HEK293 (cell line): Measurements from ENCODE around the gene TMEM63A.

ENCODE experiments used
- CTCF ChIA-PET: fragments of 350-600 bp; formaldehyde crosslinking; extraction: SDS; loops from one replicate; lab custom pipeline; 2021; ENCODE audit warnings: antibody characterized with exemption; lab: Yijun Ruan, JAX
- POLR2A ChIA-PET: fragments of 300-600 bp; formaldehyde crosslinking; extraction: SDS; loops from one replicate; lab custom pipeline; 2020; ENCODE audit warnings: antibody characterized with exemption, inconsistent platforms; lab: Yijun Ruan, JAX
- H3K27ac ChIP-seq: fragments of 200-500 bp; sonication (Bioruptor generic); 2 replicates; pipeline ENCODE4 v1.5.1; 2014; ENCODE audit warnings: low read depth, low read length, control low read depth, inconsistent platforms; ENCODE audit errors: extremely low read depth
- H3K36me3 ChIP-seq, 2 experiments: fragments of 200-500 bp in 1 of 2; sonication (Bioruptor generic) in 1 of 2; 1 replicate in 1 of 2; 2 replicates in 1 of 2; pipeline ENCODE4 v1.5.1; 2014 to 2017; ENCODE audit warnings: inconsistent platforms in 2 of 2, low read length in 2 of 2; ENCODE audit not compliant: control insufficient read depth in 2 of 2, insufficient read depth in 1 of 2
- H3K4me1 ChIP-seq: fragments of 200-500 bp; sonication (Bioruptor generic); 2 replicates; pipeline ENCODE4 v1.5.1; 2014; ENCODE audit warnings: mild to moderate bottlenecking, low read length, inconsistent platforms; ENCODE audit not compliant: control insufficient read depth, insufficient read depth
- H3K4me3 ChIP-seq: 2 replicates; pipeline ENCODE4 v1.5.1; 2011; ENCODE audit warnings: low read depth, mild to moderate bottlenecking, control low read depth, low read length, moderate library complexity
- H3K9me3 ChIP-seq: fragments of 200-500 bp; sonication (Bioruptor generic); 2 replicates; pipeline ENCODE4 v1.5.1; 2014; ENCODE audit warnings: low read depth, low read length, inconsistent platforms; ENCODE audit not compliant: control insufficient read depth, insufficient read depth
- GLIS1 ChIP-seq: fragments of 450-650 bp; formaldehyde crosslinking; IDR thresholded peaks from 2 replicates; pipeline ENCODE4 v1.5.1; 2016; ENCODE audit warnings: missing biosample characterization, missing genetic modification characterization
- KLF7 ChIP-seq: fragments of 450-650 bp; formaldehyde crosslinking; IDR thresholded peaks from 2 replicates; pipeline ENCODE4 v1.5.1; 2016; ENCODE audit warnings: missing biosample characterization, missing genetic modification characterization, borderline replicate concordance
- PRDM1 ChIP-seq: fragments of 450-650 bp; formaldehyde crosslinking; IDR thresholded peaks from 2 replicates; pipeline ENCODE4; 2016; ENCODE audit warnings: missing biosample characterization, missing genetic modification characterization
- SALL2 ChIP-seq: fragments of 450-650 bp; formaldehyde crosslinking; IDR thresholded peaks from 2 replicates; pipeline ENCODE4 v1.5.0; 2017; ENCODE audit warnings: missing biosample characterization, mild to moderate bottlenecking, missing genetic modification characterization, borderline replicate concordance
- SCRT1 ChIP-seq: fragments of 450-650 bp; formaldehyde crosslinking; IDR thresholded peaks from 2 replicates; pipeline ENCODE4 v1.5.1; 2016; ENCODE audit warnings: missing biosample characterization, missing genetic modification characterization, borderline replicate concordance
- YY2 ChIP-seq: fragments of 450-650 bp; formaldehyde crosslinking; IDR thresholded peaks from 2 replicates; pipeline ENCODE4 v1.5.1; 2016; ENCODE audit warnings: missing biosample characterization, missing genetic modification characterization
- ZBTB1 ChIP-seq: fragments of 450-650 bp; formaldehyde crosslinking; IDR thresholded peaks from 2 replicates; pipeline ENCODE4 v1.5.1; 2016; ENCODE audit warnings: missing biosample characterization, missing genetic modification characterization
- ZIC2 ChIP-seq: fragments of 450-650 bp; formaldehyde crosslinking; IDR thresholded peaks from 2 replicates; pipeline ENCODE4 v1.5.1; 2016; ENCODE audit warnings: missing biosample characterization, missing genetic modification characterization
- ZNF112 ChIP-seq: fragments of 450-650 bp; formaldehyde crosslinking; IDR thresholded peaks from 2 replicates; pipeline ENCODE4 v1.5.0; 2017; ENCODE audit warnings: missing biosample characterization, missing genetic modification characterization
- ZNF132 ChIP-seq: fragments of 450-650 bp; formaldehyde crosslinking; IDR thresholded peaks from 2 replicates; pipeline ENCODE4 v1.5.1; 2017; ENCODE audit warnings: missing biosample characterization, missing genetic modification characterization, borderline replicate concordance
- ZNF155 ChIP-seq: fragments of 450-650 bp; formaldehyde crosslinking; IDR thresholded peaks from 2 replicates; pipeline ENCODE4 v1.5.1; 2016; ENCODE audit warnings: missing biosample characterization, missing genetic modification characterization
- ZNF157 ChIP-seq: fragments of 450-650 bp; formaldehyde crosslinking; IDR thresholded peaks from 2 replicates; pipeline ENCODE4 v1.5.1; 2016; ENCODE audit warnings: missing biosample characterization, missing genetic modification characterization
- ZNF16 ChIP-seq: fragments of 450-650 bp; formaldehyde crosslinking; IDR thresholded peaks from 2 replicates; pipeline ENCODE4 v1.5.1; 2016; ENCODE audit warnings: low read depth, missing biosample characterization, missing genetic modification characterization
- ZNF24 ChIP-seq: fragments of 450-650 bp; formaldehyde crosslinking; IDR thresholded peaks from 2 replicates; pipeline ENCODE4 v1.5.1; 2016; ENCODE audit warnings: missing biosample characterization, missing genetic modification characterization
- ZNF302 ChIP-seq: fragments of 450-650 bp; formaldehyde crosslinking; IDR thresholded peaks from 2 replicates; pipeline ENCODE4 v1.5.1; 2016; ENCODE audit warnings: missing biosample characterization, missing genetic modification characterization, low read depth
- ZNF366 ChIP-seq: fragments of 450-650 bp; formaldehyde crosslinking; conservative IDR thresholded peaks from 2 replicates; pipeline ENCODE4 v1.5.1; 2016; ENCODE audit warnings: missing biosample characterization, missing genetic modification characterization
- ZNF394 ChIP-seq: fragments of 450-650 bp; formaldehyde crosslinking; IDR thresholded peaks from 2 replicates; pipeline ENCODE4 v1.5.1; 2016; ENCODE audit warnings: missing biosample characterization, missing genetic modification characterization, mild to moderate bottlenecking, moderate library complexity, borderline replicate concordance
- ZNF426 ChIP-seq: fragments of 450-650 bp; formaldehyde crosslinking; IDR thresholded peaks from 2 replicates; pipeline ENCODE4 v1.5.1; 2017; ENCODE audit warnings: missing biosample characterization, missing genetic modification characterization, mild to moderate bottlenecking, inconsistent platforms, moderate library complexity
- ZNF530 ChIP-seq: fragments of 450-650 bp; formaldehyde crosslinking; IDR thresholded peaks from 2 replicates; pipeline ENCODE4 v1.5.1; 2016; ENCODE audit warnings: low read depth, missing biosample characterization, missing genetic modification characterization
- ZNF558 ChIP-seq: fragments of 450-650 bp; formaldehyde crosslinking; IDR thresholded peaks from 2 replicates; pipeline ENCODE4 v1.5.1; 2016; ENCODE audit warnings: missing biosample characterization, missing genetic modification characterization
- ZNF561 ChIP-seq: fragments of 450-650 bp; IDR thresholded peaks from 2 replicates; pipeline ENCODE4 v1.5.1; 2018; ENCODE audit warnings: missing biosample characterization, missing genetic modification characterization, borderline replicate concordance
- ZNF623 ChIP-seq: fragments of 450-650 bp; formaldehyde crosslinking; IDR thresholded peaks from 2 replicates; pipeline ENCODE4 v1.5.1; 2016; ENCODE audit warnings: missing biosample characterization, missing genetic modification characterization
- ZNF629 ChIP-seq: fragments of 450-650 bp; formaldehyde crosslinking; IDR thresholded peaks from 2 replicates; pipeline ENCODE4 v1.5.1; 2017; ENCODE audit warnings: missing biosample characterization, missing genetic modification characterization
- ZNF658 ChIP-seq: fragments of 450-650 bp; formaldehyde crosslinking; IDR thresholded peaks from 2 replicates; pipeline ENCODE4; 2016; ENCODE audit warnings: missing biosample characterization, missing genetic modification characterization
- ZNF664 ChIP-seq: fragments of 450-650 bp; formaldehyde crosslinking; IDR thresholded peaks from 2 replicates; pipeline ENCODE4 v1.5.1; 2016; ENCODE audit warnings: missing biosample characterization, missing genetic modification characterization
- ZNF707 ChIP-seq: fragments of 450-650 bp; formaldehyde crosslinking; IDR thresholded peaks from 2 replicates; pipeline ENCODE4 v1.5.1; 2016; ENCODE audit warnings: missing biosample characterization, missing genetic modification characterization
- ZNF768 ChIP-seq: fragments of 450-650 bp; formaldehyde crosslinking; IDR thresholded peaks from 2 replicates; pipeline ENCODE4 v1.5.1; 2018; ENCODE audit warnings: missing biosample characterization, mild to moderate bottlenecking, missing genetic modification characterization
- ZNF791 ChIP-seq: fragments of 450-650 bp; formaldehyde crosslinking; IDR thresholded peaks from 2 replicates; pipeline ENCODE4 v1.5.1; 2016; ENCODE audit warnings: missing biosample characterization, missing genetic modification characterization
- ZSCAN30 ChIP-seq: fragments of 450-650 bp; IDR thresholded peaks from 2 replicates; pipeline ENCODE4 v1.5.1; 2018; ENCODE audit warnings: missing biosample characterization, mild to moderate bottlenecking, missing genetic modification characterization, moderate library complexity
- TF ChIP-seq, protein P1 (sequence below): fragments of 450-650 bp; formaldehyde crosslinking; IDR thresholded peaks from 2 replicates; pipeline ENCODE4 v1.5.1; 2016; ENCODE audit warnings: missing biosample characterization, missing genetic modification characterization
- TF ChIP-seq, protein P2 (sequence below): fragments of 450-650 bp; formaldehyde crosslinking; IDR thresholded peaks from 2 replicates; pipeline ENCODE4; 2016; ENCODE audit warnings: missing biosample characterization, missing genetic modification characterization
- TF ChIP-seq, protein P3 (sequence below): fragments of 450-650 bp; formaldehyde crosslinking; IDR thresholded peaks from 2 replicates; pipeline ENCODE4 v1.5.1; 2016; ENCODE audit warnings: missing biosample characterization, missing genetic modification characterization
- TF ChIP-seq, protein P4 (sequence below): fragments of 450-650 bp; formaldehyde crosslinking; IDR thresholded peaks from 2 replicates; pipeline ENCODE4 v1.5.1; 2016; ENCODE audit warnings: missing biosample characterization, missing genetic modification characterization

The TMEM63A gene

DNA sequence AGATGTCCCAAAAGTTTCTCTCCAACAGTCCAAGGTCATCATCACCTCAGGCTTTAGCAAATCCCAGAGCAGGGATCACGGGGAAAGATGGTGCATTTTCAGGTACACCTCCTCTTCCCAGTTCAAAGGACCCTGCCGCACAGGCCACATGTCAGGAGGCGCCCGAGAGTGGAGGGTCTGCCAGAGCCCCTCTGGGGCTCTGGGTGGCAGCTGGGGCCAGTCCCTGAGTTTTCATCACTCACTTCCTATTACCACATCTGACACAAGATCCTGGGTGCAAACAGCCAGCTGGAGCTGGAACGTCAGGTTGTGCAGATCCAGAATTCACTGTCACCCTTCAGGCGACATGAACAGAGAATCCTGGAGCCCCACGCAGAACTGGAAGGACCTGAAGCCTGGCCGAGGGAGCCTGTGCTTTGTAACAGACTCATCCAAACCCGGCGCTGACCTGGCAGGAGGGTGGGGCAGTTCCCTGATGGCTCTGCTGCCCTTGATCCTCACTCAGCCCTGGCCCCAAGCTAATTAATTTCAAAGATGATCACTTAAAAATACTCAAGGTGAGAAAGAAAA lies 8.8 kb downstream of the TMEM63A start:
- H3K36me3 ChIP-seq = peaks cover 8 to 65% of the 10 kb centered on the region in 2 experiments; a peak in 2 of 3 replicates

DNA sequence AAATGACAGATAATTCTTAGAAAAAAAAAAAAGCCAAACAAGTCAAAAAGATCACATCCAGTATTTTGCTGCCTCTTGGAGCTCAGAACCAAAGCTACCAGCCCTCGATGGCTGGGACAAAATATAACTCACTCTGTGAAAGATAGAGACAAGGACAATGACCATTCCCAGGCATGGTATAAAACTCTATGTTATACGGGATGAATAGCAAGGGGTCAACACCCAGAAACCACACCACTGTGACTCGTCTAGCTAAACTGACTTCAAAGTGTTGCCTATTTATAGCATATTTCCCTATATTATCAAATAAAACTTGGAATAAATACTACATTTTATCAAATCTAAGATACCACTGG lies 10.1 kb downstream of the TMEM63A start:
- peaks cover 13% of the 10 kb centered on the region for H3K4me1 ChIP-seq
- no peak overlapping the region for H3K27ac ChIP-seq
- H3K9me3 ChIP-seq = no peaks in the 10 kb centered on the region
- no peak overlapping the region for H3K4me3 ChIP-seq
- POLR2A ChIA-PET = interaction anchor here (0.6 to 2.5 kb wide), 2 partner anchors 10 to 707 kb away, joined by 3 to 12 read pairs; partner anchors contain the start of gene TMEM63A
- peaks cover 8 to 70% of the 10 kb centered on the region in 2 experiments; a peak in 2 of 3 replicates for H3K36me3 ChIP-seq
- CTCF ChIA-PET = interaction anchor here (0.6 to 1.8 kb wide), 7 partner anchors 9 to 397 kb away, joined by 3 to 6 read pairs (median 3); partner anchors contain the start of gene SRP9
- TF ChIP-seq ZNF658 = no peak
- no peak for TF ChIP-seq ZNF530
- no peak for TF ChIP-seq ZNF366 (tag by site-specific recombination)
- TF ChIP-seq, protein P1, sequence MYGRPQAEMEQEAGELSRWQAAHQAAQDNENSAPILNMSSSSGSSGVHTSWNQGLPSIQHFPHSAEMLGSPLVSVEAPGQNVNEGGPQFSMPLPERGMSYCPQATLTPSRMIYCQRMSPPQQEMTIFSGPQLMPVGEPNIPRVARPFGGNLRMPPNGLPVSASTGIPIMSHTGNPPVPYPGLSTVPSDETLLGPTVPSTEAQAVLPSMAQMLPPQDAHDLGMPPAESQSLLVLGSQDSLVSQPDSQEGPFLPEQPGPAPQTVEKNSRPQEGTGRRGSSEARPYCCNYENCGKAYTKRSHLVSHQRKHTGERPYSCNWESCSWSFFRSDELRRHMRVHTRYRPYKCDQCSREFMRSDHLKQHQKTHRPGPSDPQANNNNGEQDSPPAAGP (tag by site-specific recombination) = no peak
- no peak for TF ChIP-seq KLF7 (tag by site-specific recombination)
- TF ChIP-seq ZNF302 (tag by site-specific recombination) = no peak
- TF ChIP-seq ZNF155 (tag by site-specific recombination) = no peak
- TF ChIP-seq ZNF112 (tag by site-specific recombination) = no peak
- TF ChIP-seq ZNF707 (tag by site-specific recombination) = no peak
- no peak for TF ChIP-seq SALL2
- TF ChIP-seq SCRT1 (tag by site-specific recombination) = no peak
- no peak for TF ChIP-seq ZNF16 (tag by site-specific recombination)
- no peak for TF ChIP-seq ZNF768 (tag by site-specific recombination)
- no peak for TF ChIP-seq ZNF664 (tag by site-specific recombination)
- TF ChIP-seq ZBTB1 = no peak
- TF ChIP-seq ZNF561 (tag by site-specific recombination) = no peak

More for the DNA sequence above, 8.8 kb downstream of the TMEM63A start:
- no peak overlapping the region for H3K4me3 ChIP-seq
- no peaks in the 10 kb centered on the region for H3K9me3 ChIP-seq
- H3K4me1 ChIP-seq = peaks cover 13% of the 10 kb centered on the region
- ChIA-PET POLR2A (no interaction called here), CTCF (interaction anchor here (1.0 kb wide), 1 partner anchor 398 kb away, joined by 4 read pairs; no protein-coding TSS in a partner anchor)
- TF ChIP-seq ZIC2 (tag by site-specific recombination) = no peak
- no peak for TF ChIP-seq ZSCAN30 (tag by site-specific recombination)
- TF ChIP-seq GLIS1 = no peak
- TF ChIP-seq, protein P2, sequence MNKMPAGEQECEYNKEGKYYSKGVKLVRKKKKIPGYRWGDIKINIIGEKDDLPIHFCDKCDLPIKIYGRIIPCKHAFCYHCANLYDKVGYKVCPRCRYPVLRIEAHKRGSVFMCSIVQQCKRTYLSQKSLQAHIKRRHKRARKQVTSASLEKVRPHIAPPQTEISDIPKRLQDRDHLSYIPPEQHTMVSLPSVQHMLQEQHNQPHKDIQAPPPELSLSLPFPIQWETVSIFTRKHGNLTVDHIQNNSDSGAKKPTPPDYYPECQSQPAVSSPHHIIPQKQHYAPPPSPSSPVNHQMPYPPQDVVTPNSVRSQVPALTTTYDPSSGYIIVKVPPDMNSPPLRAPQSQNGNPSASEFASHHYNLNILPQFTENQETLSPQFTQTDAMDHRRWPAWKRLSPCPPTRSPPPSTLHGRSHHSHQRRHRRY (tag by site-specific recombination) = no peak
- no peak for TF ChIP-seq ZNF157
- no peak for TF ChIP-seq ZNF558 (tag by site-specific recombination)
- TF ChIP-seq, protein P3, sequence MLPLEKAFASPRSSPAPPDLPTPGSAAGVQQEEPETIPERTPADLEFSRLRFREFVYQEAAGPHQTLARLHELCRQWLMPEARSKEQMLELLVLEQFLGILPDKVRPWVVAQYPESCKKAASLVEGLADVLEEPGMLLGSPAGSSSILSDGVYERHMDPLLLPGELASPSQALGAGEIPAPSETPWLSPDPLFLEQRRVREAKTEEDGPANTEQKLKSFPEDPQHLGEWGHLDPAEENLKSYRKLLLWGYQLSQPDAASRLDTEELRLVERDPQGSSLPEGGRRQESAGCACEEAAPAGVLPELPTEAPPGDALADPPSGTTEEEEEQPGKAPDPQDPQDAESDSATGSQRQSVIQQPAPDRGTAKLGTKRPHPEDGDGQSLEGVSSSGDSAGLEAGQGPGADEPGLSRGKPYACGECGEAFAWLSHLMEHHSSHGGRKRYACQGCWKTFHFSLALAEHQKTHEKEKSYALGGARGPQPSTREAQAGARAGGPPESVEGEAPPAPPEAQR = no peak
- TF ChIP-seq, protein P4, sequence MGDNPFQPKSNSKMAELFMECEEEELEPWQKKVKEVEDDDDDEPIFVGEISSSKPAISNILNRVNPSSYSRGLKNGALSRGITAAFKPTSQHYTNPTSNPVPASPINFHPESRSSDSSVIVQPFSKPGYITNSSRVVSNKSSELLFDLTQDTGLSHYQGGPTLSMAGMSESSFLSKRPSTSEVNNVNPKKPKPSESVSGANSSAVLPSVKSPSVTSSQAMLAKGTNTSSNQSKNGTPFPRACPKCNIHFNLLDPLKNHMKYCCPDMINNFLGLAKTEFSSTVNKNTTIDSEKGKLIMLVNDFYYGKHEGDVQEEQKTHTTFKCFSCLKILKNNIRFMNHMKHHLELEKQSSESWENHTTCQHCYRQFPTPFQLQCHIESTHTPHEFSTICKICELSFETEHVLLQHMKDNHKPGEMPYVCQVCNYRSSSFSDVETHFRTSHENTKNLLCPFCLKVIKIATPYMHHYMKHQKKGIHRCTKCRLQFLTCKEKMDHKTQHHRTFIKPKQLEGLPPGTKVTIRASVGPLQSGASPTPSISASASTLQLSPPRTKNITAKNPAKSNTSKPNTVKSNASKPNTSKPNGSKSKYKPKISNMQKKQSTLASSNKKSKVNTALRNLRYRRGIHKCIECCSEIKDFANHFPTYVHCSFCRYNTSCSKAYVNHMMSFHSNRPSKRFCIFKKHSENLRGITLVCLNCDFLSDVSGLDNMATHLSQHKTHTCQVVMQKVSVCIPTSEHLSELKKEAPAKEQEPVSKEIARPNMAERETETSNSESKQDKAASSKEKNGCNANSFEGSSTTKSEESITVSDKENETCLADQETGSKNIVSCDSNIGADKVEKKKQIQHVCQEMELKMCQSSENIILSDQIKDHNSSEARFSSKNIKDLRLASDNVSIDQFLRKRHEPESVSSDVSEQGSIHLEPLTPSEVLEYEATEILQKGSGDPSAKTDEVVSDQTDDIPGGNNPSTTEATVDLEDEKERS = no peak
- no peak for TF ChIP-seq ZNF132
- no peak for TF ChIP-seq YY2 (tag by site-specific recombination)
- no peak for TF ChIP-seq ZNF623
- no peak for TF ChIP-seq PRDM1 (tag by site-specific recombination)
- no peak for TF ChIP-seq ZNF16 (tag by site-specific recombination)
- TF ChIP-seq ZNF366 (tag by site-specific recombination) = no peak
- no peak for TF ChIP-seq ZNF394 (tag by site-specific recombination)
- no peak for TF ChIP-seq ZNF629 (tag by site-specific recombination)
- TF ChIP-seq, protein P1 (tag by site-specific recombination) = no peak
- no peak for TF ChIP-seq ZNF426 (tag by site-specific recombination)
- no peak for TF ChIP-seq ZNF24 (tag by site-specific recombination)
- TF ChIP-seq ZNF791 (tag by site-specific recombination) = no peak
- H3K27ac ChIP-seq = no peak overlapping the region
